Vagina (tissue), 2 donors: ENCODE results near the gene PCNX3.

Experiments
- CTCF ChIP-seq, 3 experiments: fragments of 450-650 bp in 2 of 3; fragments of 200-600 bp in 1 of 3; sonication (generic) in 1 of 3; IDR thresholded peaks; one replicate each; pipeline ENCODE4 v1.5.1; 2017 to 2019; ENCODE audit warnings: antibody characterized with exemption in 3 of 3, mild to moderate bottlenecking in 2 of 3, moderate library complexity in 2 of 3
- POLR2A ChIP-seq, 2 donors: fragments of 450-650 bp; IDR thresholded peaks; one replicate each; pipeline ENCODE4 v1.6.1; 2017; ENCODE audit warnings: antibody characterized with exemption in 2 of 2, mild to moderate bottlenecking in 2 of 2, moderate library complexity in 2 of 2
- POLR2AphosphoS5 ChIP-seq, 2 donors: sonication (generic); formaldehyde crosslinking; IDR thresholded peaks; one replicate each; pipeline ENCODE4 v1.9.0; 2017; ENCODE audit warnings: antibody characterized with exemption in 2 of 2, mild to moderate bottlenecking in 2 of 2, low read depth in 1 of 2; ENCODE audit not compliant: insufficient read depth in 1 of 2

DNA sequence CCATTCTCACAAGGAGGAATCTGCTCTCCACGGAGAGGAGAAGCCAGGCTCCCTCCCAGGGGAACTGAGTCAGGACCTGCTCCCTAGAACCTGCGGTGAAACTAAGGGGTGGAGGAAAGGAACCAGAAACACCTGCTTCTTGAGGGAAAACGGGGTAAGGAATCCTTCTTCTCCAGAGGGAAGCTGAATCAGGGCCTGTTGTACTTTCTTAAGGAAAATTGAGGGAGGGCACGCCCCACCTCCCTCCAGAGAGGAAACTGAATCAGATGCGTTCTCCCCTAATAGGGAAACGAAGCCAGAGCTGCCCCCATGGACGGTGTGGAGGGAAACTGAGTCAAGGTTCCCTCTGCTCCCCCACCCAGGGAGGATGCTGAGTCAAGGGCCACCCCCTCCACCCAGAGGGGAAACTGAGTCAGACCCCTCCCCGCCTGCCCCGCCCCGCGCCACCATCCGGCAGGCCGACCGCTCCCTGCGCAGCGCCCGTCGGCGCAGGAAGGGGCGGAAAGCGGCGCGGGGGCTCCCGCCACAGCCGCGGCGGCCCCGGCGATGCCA is 46.7 kb downstream of the PCNX3 start:
- no peak for TF ChIP-seq POLR2AphosphoS5 (IDR thresholded peaks at IDR 0.05; ENCODE audit: insufficient read depth in 1 of 2, low read depth in 1 of 2)
- TF ChIP-seq CTCF (IDR thresholded peaks at IDR 0.05), result no peak
- TF ChIP-seq POLR2A (IDR thresholded peaks at IDR 0.05), result no peak
